HCT116 (cell line): Measurements from ENCODE around the gene NEURL1B. TPM values are rescaled to one million over a fixed set of nuclear protein-coding genes. Genes with fewer than 3 reads are reported as not detected.

Experiments
- ATAC-seq: fragments of 200-7000 bp; cut with Tn5 transposase; 2 replicates; pipeline ENCODE4 v1.9.1; 2020; ENCODE audit warnings: mild to moderate bottlenecking, moderate library complexity
- BruUV-seq: library from RNA; stranded (reverse); fragments of 400-500 nt; replicated peaks from 2 replicates; lab custom pipeline; 2021; lab: Mats Ljungman, UMichigan
- CTCF ChIA-PET: fragments of 300-600 bp; sonication (Branson Sonifier 250); formaldehyde crosslinking; loops from one replicate; lab custom pipeline; 2021; ENCODE audit warnings: antibody characterized with exemption; lab: Charles Lee
- POLR2A ChIA-PET: fragments of 300-600, 350-600 bp; sonication (Branson Sonifier 250); formaldehyde crosslinking; loops from one replicate; lab custom pipeline; 2021; ENCODE audit warnings: antibody characterized with exemption; lab: Charles Lee
- RAD21 ChIA-PET, 2 experiments: fragments of 300-600 bp; sonication (Branson Sonifier 250); formaldehyde crosslinking; loops; one replicate each; lab custom pipeline; 2023; ENCODE audit warnings: low total read pairs in 2 of 2; ENCODE audit not compliant: uncharacterized antibody in 2 of 2, unreplicated experiment in 2 of 2, low non-redundant PET in 1 of 2; lab: Charles Lee
- DNase-seq: peaks from one replicate; pipeline ENCODE4 v3.0.0-alpha.2; 2010; ENCODE audit warnings: low read depth, low spot score
- H2AFZ ChIP-seq: fragments of 200-600 bp; shearing (Covaris generic), sonication (generic); 2 replicates; pipeline ENCODE4 v1.6.1; 2017; ENCODE audit warnings: low read depth, mixed run types, mixed read lengths, antibody characterized with exemption, low read length; ENCODE audit not compliant: poor library complexity, severe bottlenecking
- H3K27ac ChIP-seq: 2 replicates; pipeline ENCODE4 v1.5.1; 2012; ENCODE audit warnings: low read depth, low read length
- H3K27me3 ChIP-seq: fragments of 200-600 bp; sonication (generic); 2 replicates; pipeline ENCODE4 v1.6.1; 2016; ENCODE audit warnings: mixed run types, low read length, mixed read lengths; ENCODE audit not compliant: insufficient read depth
- H3K36me3 ChIP-seq, 2 experiments: fragments of 200-500 bp in 1 of 2; fragments of 200-600 bp in 1 of 2; sonication (Bioruptor generic) in 1 of 2; sonication (generic) in 1 of 2; 2 replicates each; pipeline versions ENCODE4 v1.5.1 to v1.6.1; 2014 to 2016; ENCODE audit warnings: low read length in 2 of 2, inconsistent platforms in 1 of 2, mixed read lengths in 1 of 2, mixed run types in 1 of 2; ENCODE audit not compliant: insufficient read depth in 2 of 2, control insufficient read depth in 1 of 2
- H3K4me1 ChIP-seq, 2 experiments: fragments of 200-600 bp in 1 of 2; sonication (generic) in 1 of 2; 2 replicates each; pipeline versions ENCODE4 v1.5.1 to v1.6.1; 2012 to 2017; ENCODE audit warnings: low read length in 2 of 2, inconsistent platforms in 1 of 2, mild to moderate bottlenecking in 1 of 2, mixed read lengths in 1 of 2, mixed run types in 1 of 2, moderate library complexity in 1 of 2; ENCODE audit not compliant: insufficient read depth in 2 of 2, control insufficient read depth in 1 of 2
- H3K4me2 ChIP-seq: fragments of 200-600 bp; sonication (generic); 2 replicates; pipeline ENCODE4 v1.6.1; 2017; ENCODE audit warnings: mixed run types, low read length, mixed read lengths
- H3K4me3 ChIP-seq, 2 experiments: fragments of 200-600 bp in 1 of 2; sonication (generic) in 1 of 2; replicated peaks in 1 of 2; 2 replicates each; pipeline ENCODE4 v1.5.1; 2011 to 2016; ENCODE audit warnings: low read length in 2 of 2, control low read depth in 1 of 2, low read depth in 1 of 2, mild to moderate bottlenecking in 1 of 2, mixed read lengths in 1 of 2, mixed run types in 1 of 2
- H3K79me2 ChIP-seq: fragments of 200-600 bp; sonication (generic); 2 replicates; pipeline ENCODE4 v1.6.1; 2017; ENCODE audit warnings: mild to moderate bottlenecking, mixed run types, low read length, moderate library complexity, mixed read lengths; ENCODE audit not compliant: insufficient read depth
- H3K9ac ChIP-seq: fragments of 200-600 bp; sonication (generic); 2 replicates; pipeline ENCODE4 v1.6.1; 2016; ENCODE audit warnings: low read length, mixed read lengths
- H3K9me2 ChIP-seq: fragments of 200-600 bp; sonication (generic), shearing (Covaris generic); 2 replicates; pipeline ENCODE4 v1.6.1; 2017; ENCODE audit warnings: mixed run types, mild to moderate bottlenecking, moderate library complexity; ENCODE audit not compliant: insufficient read depth
- H3K9me3 ChIP-seq, 2 experiments: fragments of 200-500 bp in 1 of 2; fragments of 200-600 bp in 1 of 2; sonication (Bioruptor generic) in 1 of 2; sonication (generic) in 1 of 2; 2 replicates each; pipeline ENCODE4 v1.6.1; 2014 to 2017; ENCODE audit warnings: low read length in 2 of 2, mixed read lengths in 2 of 2, inconsistent platforms in 1 of 2, low read depth in 1 of 2, mild to moderate bottlenecking in 1 of 2, mixed run types in 1 of 2, moderate library complexity in 1 of 2; ENCODE audit not compliant: control insufficient read depth in 1 of 2, insufficient read depth in 1 of 2
- H4K20me1 ChIP-seq: fragments of 200-600 bp; sonication (generic), shearing (Covaris generic); 2 replicates; pipeline ENCODE4 v1.6.1; 2017; ENCODE audit warnings: mixed run types, mild to moderate bottlenecking, moderate library complexity; ENCODE audit not compliant: insufficient read depth
- CBX3 ChIP-seq: IDR thresholded peaks from 2 replicates; pipeline ENCODE4 v1.6.1; 2012; ENCODE audit warnings: low read depth
- EZH2phosphoT487 ChIP-seq: fragments of 200-600 bp; IDR thresholded peaks from 2 replicates; pipeline ENCODE4 v1.6.1; 2018; ENCODE audit warnings: antibody characterized with exemption, borderline replicate concordance
- FOSL1 ChIP-seq: IDR thresholded peaks from 2 replicates; pipeline ENCODE4 v1.6.1; 2012; ENCODE audit warnings: low read depth
- TCF7L2 ChIP-seq: IDR thresholded peaks from 2 replicates; pipeline ENCODE4 v1.7.0; 2011; ENCODE audit warnings: borderline replicate concordance, inconsistent platforms; ENCODE audit not compliant: insufficient read depth, insufficient read length; ENCODE audit errors: extremely low read depth
- intact Hi-C: fragments of 100-400 bp; cut with micrococcal nuclease; formaldehyde crosslinking; loops from 2 replicates; pipeline ENCODE4 v1.10.0; 2022
- total RNA-seq: library from RNA; stranded (reverse); gene quantifications from one replicate; pipeline ENCODE4 v1.2.1, GENCODE V29; 2021; ENCODE audit not compliant: unreplicated experiment
- TF ChIP-seq, protein P1 (sequence below): IDR thresholded peaks from 2 replicates; pipeline ENCODE4 v1.6.1; 2012; ENCODE audit warnings: low read depth
- TF ChIP-seq, protein P2 (sequence below), 3 experiments: fragments of 200-600 bp in 1 of 3; sonication (generic) in 1 of 3; IDR thresholded peaks in 2 of 3; conservative IDR thresholded peaks in 1 of 3; 2 replicates each; pipeline ENCODE4 v1.5.1; 2012 to 2017; ENCODE audit warnings: low read depth in 2 of 3, low read length in 2 of 3, antibody characterized with exemption in 1 of 3, borderline replicate concordance in 1 of 3, control low read depth in 1 of 3, mild to moderate bottlenecking in 1 of 3, mixed read lengths in 1 of 3, mixed run types in 1 of 3, moderate library complexity in 1 of 3; ENCODE audit not compliant: insufficient read depth in 1 of 3
- TF ChIP-seq, protein P3 (sequence below): IDR thresholded peaks from 2 replicates; pipeline ENCODE4 v1.6.1; 2011; ENCODE audit warnings: mild to moderate bottlenecking, low read length, moderate library complexity; ENCODE audit not compliant: insufficient replicate concordance; ENCODE audit errors: extremely low read depth

NEURL1B gene
- total RNA-seq, 1 experiment from 2014 or later, result 5.8 TPM

DNA sequence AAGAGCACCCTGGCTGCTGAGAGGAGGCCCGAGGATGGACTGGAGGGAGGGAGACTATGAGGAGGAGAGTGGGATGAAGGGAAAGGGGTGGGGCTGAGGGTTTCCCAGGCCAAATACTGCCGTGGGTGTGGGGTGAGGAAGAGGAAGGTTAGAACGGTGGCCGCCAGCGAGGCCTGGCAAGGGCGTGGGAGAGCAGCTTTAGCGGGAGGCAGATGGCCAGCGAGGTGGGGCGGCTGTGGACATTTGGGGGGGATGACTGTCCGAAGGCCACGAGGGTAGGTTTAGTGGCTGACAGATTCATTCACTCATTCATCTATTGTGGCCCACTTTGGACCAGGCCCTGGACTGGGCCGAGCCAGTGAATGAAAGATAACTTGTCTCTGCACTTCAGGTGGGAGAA, 47.8 kb upstream of the NEURL1B start:
- H3K4me1 ChIP-seq, result peaks cover 0 to 4% of the 10 kb centered on the region in 2 experiments; a peak in 1 of 4 replicates
- H3K9me3 ChIP-seq, result no peaks in the 10 kb centered on the region
- no peaks in the 10 kb centered on the region for H3K9me2 ChIP-seq
- ATAC-seq (no peak), DNase-seq (no peak)
- ChIA-PET POLR2A (no interaction called here), RAD21 (no interaction called here), CTCF (no interaction called here)
- no peak overlapping the region for H2AFZ ChIP-seq
- H3K9ac ChIP-seq, result no peak overlapping the region
- H3K27me3 ChIP-seq, result peaks cover 19% of the 10 kb centered on the region; the same call in 1 of the 2 replicates
- intact Hi-C loops, result no loop called here
- H4K20me1 ChIP-seq, result no peaks in the 10 kb centered on the region
- no peak overlapping the region for H3K4me2 ChIP-seq
- H3K36me3 ChIP-seq, result no peaks in the 10 kb centered on the region
- BruUV-seq, result no TSS peak
- no peak overlapping the region for H3K4me3 ChIP-seq
- no peaks in the 10 kb centered on the region for H3K79me2 ChIP-seq
- no peak overlapping the region for H3K27ac ChIP-seq
- no peak for TF ChIP-seq TCF7L2
- TF ChIP-seq, protein P1, sequence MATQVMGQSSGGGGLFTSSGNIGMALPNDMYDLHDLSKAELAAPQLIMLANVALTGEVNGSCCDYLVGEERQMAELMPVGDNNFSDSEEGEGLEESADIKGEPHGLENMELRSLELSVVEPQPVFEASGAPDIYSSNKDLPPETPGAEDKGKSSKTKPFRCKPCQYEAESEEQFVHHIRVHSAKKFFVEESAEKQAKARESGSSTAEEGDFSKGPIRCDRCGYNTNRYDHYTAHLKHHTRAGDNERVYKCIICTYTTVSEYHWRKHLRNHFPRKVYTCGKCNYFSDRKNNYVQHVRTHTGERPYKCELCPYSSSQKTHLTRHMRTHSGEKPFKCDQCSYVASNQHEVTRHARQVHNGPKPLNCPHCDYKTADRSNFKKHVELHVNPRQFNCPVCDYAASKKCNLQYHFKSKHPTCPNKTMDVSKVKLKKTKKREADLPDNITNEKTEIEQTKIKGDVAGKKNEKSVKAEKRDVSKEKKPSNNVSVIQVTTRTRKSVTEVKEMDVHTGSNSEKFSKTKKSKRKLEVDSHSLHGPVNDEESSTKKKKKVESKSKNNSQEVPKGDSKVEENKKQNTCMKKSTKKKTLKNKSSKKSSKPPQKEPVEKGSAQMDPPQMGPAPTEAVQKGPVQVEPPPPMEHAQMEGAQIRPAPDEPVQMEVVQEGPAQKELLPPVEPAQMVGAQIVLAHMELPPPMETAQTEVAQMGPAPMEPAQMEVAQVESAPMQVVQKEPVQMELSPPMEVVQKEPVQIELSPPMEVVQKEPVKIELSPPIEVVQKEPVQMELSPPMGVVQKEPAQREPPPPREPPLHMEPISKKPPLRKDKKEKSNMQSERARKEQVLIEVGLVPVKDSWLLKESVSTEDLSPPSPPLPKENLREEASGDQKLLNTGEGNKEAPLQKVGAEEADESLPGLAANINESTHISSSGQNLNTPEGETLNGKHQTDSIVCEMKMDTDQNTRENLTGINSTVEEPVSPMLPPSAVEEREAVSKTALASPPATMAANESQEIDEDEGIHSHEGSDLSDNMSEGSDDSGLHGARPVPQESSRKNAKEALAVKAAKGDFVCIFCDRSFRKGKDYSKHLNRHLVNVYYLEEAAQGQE, result no peak

DNA sequence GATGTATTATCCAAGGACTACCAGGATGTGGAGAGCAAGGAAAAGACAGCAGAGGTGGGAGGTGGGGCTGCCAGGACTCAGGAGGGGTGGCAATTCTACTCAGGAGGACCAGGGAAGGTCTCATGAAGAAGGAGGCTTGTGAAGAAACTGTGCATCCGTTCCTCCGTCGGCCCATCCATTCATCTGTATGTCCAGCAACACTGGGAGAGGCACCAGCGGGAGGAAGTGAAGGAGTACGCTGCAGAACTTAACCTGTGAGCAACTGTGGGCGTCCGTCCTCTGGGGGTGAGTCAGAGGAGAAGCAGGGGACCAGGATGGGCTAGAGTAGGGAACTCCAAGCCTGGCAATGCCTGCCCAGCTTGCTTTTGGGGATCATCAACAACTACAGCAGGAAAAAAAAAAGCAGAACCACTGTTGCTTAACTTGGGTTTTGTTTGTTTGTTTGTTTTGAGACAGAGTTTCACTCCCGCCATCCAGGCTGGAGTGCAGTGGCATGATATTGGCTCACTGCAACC, 47.3 kb upstream of the NEURL1B start:
- Histone ChIP-seq H3K27me3 (peaks cover 19% of the 10 kb centered on the region; the same call in 1 of the 2 replicates), H3K27ac (no peak overlapping the region), H3K4me1 (peaks cover 0 to 4% of the 10 kb centered on the region in 2 experiments; a peak in 1 of 4 replicates), H3K36me3 (no peaks in the 10 kb centered on the region), H3K4me2 (no peak overlapping the region), H3K9ac (no peak overlapping the region), H3K4me3 (no peak overlapping the region), H3K79me2 (no peaks in the 10 kb centered on the region), H3K9me2 (no peaks in the 10 kb centered on the region), H4K20me1 (no peaks in the 10 kb centered on the region), H2AFZ (no peak overlapping the region), H3K9me3 (no peaks in the 10 kb centered on the region)
- intact Hi-C loops, result no loop called here
- ATAC-seq (no peak), DNase-seq (no peak)
- ChIA-PET CTCF (no interaction called here), RAD21 (no interaction called here), POLR2A (no interaction called here)
- no TSS peak for BruUV-seq
- TF ChIP-seq, protein P2, sequence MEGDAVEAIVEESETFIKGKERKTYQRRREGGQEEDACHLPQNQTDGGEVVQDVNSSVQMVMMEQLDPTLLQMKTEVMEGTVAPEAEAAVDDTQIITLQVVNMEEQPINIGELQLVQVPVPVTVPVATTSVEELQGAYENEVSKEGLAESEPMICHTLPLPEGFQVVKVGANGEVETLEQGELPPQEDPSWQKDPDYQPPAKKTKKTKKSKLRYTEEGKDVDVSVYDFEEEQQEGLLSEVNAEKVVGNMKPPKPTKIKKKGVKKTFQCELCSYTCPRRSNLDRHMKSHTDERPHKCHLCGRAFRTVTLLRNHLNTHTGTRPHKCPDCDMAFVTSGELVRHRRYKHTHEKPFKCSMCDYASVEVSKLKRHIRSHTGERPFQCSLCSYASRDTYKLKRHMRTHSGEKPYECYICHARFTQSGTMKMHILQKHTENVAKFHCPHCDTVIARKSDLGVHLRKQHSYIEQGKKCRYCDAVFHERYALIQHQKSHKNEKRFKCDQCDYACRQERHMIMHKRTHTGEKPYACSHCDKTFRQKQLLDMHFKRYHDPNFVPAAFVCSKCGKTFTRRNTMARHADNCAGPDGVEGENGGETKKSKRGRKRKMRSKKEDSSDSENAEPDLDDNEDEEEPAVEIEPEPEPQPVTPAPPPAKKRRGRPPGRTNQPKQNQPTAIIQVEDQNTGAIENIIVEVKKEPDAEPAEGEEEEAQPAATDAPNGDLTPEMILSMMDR (IDR thresholded peaks at IDR 0.05 in 2 of 3, conservative IDR thresholded peaks at IDR 0.05 in 1 of 3; ENCODE audit: borderline replicate concordance in 1 of 3, insufficient read depth in 1 of 3, low read depth in 2 of 3, low read length in 2 of 3), result no peak
- TF ChIP-seq FOSL1 (no peak), CBX3 (no peak), EZH2phosphoT487 (no peak)
- TF ChIP-seq, protein P3, sequence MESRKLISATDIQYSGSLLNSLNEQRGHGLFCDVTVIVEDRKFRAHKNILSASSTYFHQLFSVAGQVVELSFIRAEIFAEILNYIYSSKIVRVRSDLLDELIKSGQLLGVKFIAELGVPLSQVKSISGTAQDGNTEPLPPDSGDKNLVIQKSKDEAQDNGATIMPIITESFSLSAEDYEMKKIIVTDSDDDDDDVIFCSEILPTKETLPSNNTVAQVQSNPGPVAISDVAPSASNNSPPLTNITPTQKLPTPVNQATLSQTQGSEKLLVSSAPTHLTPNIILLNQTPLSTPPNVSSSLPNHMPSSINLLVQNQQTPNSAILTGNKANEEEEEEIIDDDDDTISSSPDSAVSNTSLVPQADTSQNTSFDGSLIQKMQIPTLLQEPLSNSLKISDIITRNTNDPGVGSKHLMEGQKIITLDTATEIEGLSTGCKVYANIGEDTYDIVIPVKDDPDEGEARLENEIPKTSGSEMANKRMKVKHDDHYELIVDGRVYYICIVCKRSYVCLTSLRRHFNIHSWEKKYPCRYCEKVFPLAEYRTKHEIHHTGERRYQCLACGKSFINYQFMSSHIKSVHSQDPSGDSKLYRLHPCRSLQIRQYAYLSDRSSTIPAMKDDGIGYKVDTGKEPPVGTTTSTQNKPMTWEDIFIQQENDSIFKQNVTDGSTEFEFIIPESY, result no peak
